HepG2 (cell line): ENCODE results near the gene CDK5RAP1. TPM values are rescaled to one million over a fixed set of nuclear protein-coding genes. Genes with fewer than 3 reads are reported as not detected.

Source experiments
- AKNA ChIP-seq: sonication (generic); formaldehyde crosslinking; IDR thresholded peaks from 2 replicates; pipeline ENCODE4 v1.4.0; 2020; ENCODE audit warnings: missing genetic modification reagents, borderline replicate concordance
- SPEN ChIP-seq: sonication (generic); formaldehyde crosslinking; IDR thresholded peaks from 2 replicates; pipeline ENCODE4 v1.5.1; 2020; ENCODE audit warnings: low read depth, mild to moderate bottlenecking, missing genetic modification reagents
- ZBTB44 ChIP-seq: sonication (generic); formaldehyde crosslinking; IDR thresholded peaks from 2 replicates; pipeline ENCODE4 v1.4.0; 2020; ENCODE audit warnings: missing genetic modification reagents
- ZNF335 ChIP-seq: sonication (generic); formaldehyde crosslinking; IDR thresholded peaks from 2 replicates; pipeline ENCODE4 v1.4.0; 2020; ENCODE audit warnings: missing genetic modification reagents
- ZNF460 ChIP-seq: sonication (generic); formaldehyde crosslinking; IDR thresholded peaks from 2 replicates; pipeline ENCODE4 v1.5.1; 2020; ENCODE audit warnings: missing genetic modification reagents, mild to moderate bottlenecking, borderline replicate concordance
- ZNF780A ChIP-seq: sonication (generic); formaldehyde crosslinking; IDR thresholded peaks from 2 replicates; pipeline ENCODE4 v1.8.0; 2022; ENCODE audit warnings: mild to moderate bottlenecking, missing genetic modification reagents, moderate library complexity
- polyA plus RNA-seq, 8 experiments: library from polyadenylated mRNA; depleted of rRNA in 3 of 8; stranded (reverse) in 7 of 8; unstranded in 1 of 8; fragments of >200 nt; fragmentation: Illumina TruSeq in 4 of 8; extraction: Trizol in 4 of 8; gene quantifications; 2 replicates each; pipeline versions ENCODE4 v1.2.1 to v1.2.3, GENCODE V29; 2011 to 2016; ENCODE audit warnings: low read depth in 4 of 8, missing spikeins in 1 of 8, mixed read lengths in 1 of 8; ENCODE audit not compliant: insufficient read depth in 1 of 8
- total RNA-seq, 5 experiments: library from RNA; depleted of rRNA; stranded (reverse); fragments of >200 nt; fragmentation: Illumina TruSeq; extraction: Trizol; gene quantifications; 2 replicates each; pipeline ENCODE4 v1.2.3, GENCODE V29; 2016; ENCODE audit warnings: low read depth in 1 of 5
- TF ChIP-seq, protein P1 (sequence below): sonication (generic); formaldehyde crosslinking; IDR thresholded peaks from 2 replicates; pipeline ENCODE4 v1.4.0; 2020; ENCODE audit warnings: low read depth, missing genetic modification reagents
- TF ChIP-seq, protein P2 (sequence below): sonication (generic); formaldehyde crosslinking; IDR thresholded peaks from 2 replicates; pipeline ENCODE4 v1.5.0; 2020; ENCODE audit warnings: missing genetic modification reagents, mild to moderate bottlenecking, borderline replicate concordance
- TF ChIP-seq, protein P3 (sequence below): sonication (generic); formaldehyde crosslinking; IDR thresholded peaks from 2 replicates; pipeline ENCODE4 v1.4.0; 2020; ENCODE audit warnings: mild to moderate bottlenecking, missing genetic modification reagents
- TF ChIP-seq, protein P4 (sequence below): sonication (generic); formaldehyde crosslinking; IDR thresholded peaks from 2 replicates; pipeline ENCODE4 v1.4.0; 2020; ENCODE audit warnings: missing genetic modification reagents
- TF ChIP-seq, protein P5 (sequence below), 2 experiments: sonication (generic) in 1 of 2; formaldehyde crosslinking in 1 of 2; IDR thresholded peaks; 2 replicates each; pipeline versions ENCODE4 v1.4.0 to v1.6.1; 2018 to 2020; ENCODE audit warnings: missing genetic modification reagents in 2 of 2, borderline replicate concordance in 1 of 2, low read depth in 1 of 2, mild to moderate bottlenecking in 1 of 2, missing biosample characterization in 1 of 2

Gene CDK5RAP1
- total and polyA plus RNA-seq, 2 of the 13 experiments (the other 11 are each of a cell fraction or from before 2014, with no cell fraction given) = 53.6 to 98.2 TPM

DNA sequence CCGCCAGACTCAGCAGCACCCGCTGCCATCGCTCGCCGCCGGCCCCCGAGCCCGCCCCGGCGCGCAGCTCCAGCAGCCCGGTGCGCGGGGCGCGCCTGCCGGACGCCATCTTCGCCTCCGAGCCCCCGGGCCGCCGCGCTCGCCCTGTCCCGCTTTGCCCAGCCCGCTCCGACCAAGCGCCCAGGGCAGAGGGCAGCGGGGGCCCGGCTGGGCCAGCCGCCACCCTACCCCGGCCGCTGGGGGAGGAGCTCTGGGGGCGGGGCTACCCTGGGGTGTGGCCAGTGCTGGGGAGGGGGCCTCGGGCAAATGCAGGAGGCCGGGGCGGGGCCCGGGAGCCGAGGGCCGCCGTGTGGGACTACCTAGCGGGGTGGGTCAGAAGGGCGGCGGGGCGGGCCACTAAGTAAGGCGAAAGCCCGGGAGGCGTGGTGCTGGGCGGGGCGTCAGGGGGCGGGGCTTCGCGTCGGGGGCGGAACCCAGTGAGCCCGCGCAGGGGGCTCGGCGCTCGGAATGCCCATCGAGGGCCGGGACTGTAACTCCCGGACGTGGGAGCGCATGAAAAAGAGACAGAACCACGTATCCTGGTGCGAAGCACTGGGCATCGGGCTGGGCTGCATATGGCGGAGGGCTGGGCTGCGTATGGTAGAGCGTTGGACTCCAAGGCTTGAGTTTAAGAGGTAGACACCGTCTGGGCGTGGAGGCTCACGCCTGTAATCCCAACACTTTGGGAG is 42.4 kb upstream of the CDK5RAP1 start, which contains the start of gene SNTA1 (continued):
- TF ChIP-seq, protein P1, sequence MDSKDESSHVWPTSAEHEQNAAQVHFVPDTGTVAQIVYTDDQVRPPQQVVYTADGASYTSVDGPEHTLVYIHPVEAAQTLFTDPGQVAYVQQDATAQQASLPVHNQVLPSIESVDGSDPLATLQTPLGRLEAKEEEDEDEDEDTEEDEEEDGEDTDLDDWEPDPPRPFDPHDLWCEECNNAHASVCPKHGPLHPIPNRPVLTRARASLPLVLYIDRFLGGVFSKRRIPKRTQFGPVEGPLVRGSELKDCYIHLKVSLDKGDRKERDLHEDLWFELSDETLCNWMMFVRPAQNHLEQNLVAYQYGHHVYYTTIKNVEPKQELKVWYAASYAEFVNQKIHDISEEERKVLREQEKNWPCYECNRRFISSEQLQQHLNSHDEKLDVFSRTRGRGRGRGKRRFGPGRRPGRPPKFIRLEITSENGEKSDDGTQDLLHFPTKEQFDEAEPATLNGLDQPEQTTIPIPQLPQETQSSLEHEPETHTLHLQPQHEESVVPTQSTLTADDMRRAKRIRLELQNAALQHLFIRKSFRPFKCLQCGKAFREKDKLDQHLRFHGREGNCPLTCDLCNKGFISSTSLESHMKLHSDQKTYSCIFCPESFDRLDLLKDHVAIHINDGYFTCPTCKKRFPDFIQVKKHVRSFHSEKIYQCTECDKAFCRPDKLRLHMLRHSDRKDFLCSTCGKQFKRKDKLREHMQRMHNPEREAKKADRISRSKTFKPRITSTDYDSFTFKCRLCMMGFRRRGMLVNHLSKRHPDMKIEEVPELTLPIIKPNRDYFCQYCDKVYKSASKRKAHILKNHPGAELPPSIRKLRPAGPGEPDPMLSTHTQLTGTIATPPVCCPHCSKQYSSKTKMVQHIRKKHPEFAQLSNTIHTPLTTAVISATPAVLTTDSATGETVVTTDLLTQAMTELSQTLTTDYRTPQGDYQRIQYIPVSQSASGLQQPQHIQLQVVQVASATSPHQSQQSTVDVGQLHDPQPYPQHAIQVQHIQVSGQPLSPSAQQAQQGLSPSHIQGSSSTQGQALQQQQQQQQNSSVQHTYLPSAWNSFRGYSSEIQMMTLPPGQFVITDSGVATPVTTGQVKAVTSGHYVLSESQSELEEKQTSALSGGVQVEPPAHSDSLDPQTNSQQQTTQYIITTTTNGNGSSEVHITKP (CRISPR knock-in tag) = no peak
- TF ChIP-seq, protein P2, sequence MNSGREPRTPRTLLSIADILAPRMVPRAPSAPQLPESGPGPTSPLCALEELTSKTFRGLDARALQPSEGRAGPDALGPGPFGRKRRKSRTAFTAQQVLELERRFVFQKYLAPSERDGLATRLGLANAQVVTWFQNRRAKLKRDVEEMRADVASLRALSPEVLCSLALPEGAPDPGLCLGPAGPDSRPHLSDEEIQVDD (CRISPR knock-in tag) = no peak; the same call in 1 of the 2 replicates
- TF ChIP-seq ZNF335 (0 out of 2 replicates have a peak, but pooled peaks have one; percentile 21), ZNF460 (CRISPR knock-in tag) (no peak), AKNA (CRISPR knock-in tag) (no peak), SPEN (CRISPR knock-in tag) (peak; percentile 19; the same call in 1 of the 2 replicates), ZNF780A (CRISPR knock-in tag) (no peak), ZBTB44 (CRISPR knock-in tag) (no peak)
- TF ChIP-seq, protein P3, sequence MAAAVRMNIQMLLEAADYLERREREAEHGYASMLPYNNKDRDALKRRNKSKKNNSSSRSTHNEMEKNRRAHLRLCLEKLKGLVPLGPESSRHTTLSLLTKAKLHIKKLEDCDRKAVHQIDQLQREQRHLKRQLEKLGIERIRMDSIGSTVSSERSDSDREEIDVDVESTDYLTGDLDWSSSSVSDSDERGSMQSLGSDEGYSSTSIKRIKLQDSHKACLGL = peak; percentile 70
- TF ChIP-seq, protein P4, sequence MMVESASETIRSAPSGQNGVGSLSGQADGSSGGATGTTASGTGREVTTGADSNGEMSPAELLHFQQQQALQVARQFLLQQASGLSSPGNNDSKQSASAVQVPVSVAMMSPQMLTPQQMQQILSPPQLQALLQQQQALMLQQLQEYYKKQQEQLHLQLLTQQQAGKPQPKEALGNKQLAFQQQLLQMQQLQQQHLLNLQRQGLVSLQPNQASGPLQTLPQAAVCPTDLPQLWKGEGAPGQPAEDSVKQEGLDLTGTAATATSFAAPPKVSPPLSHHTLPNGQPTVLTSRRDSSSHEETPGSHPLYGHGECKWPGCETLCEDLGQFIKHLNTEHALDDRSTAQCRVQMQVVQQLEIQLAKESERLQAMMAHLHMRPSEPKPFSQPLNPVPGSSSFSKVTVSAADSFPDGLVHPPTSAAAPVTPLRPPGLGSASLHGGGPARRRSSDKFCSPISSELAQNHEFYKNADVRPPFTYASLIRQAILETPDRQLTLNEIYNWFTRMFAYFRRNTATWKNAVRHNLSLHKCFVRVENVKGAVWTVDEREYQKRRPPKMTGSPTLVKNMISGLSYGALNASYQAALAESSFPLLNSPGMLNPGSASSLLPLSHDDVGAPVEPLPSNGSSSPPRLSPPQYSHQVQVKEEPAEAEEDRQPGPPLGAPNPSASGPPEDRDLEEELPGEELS (CRISPR knock-in tag) = no peak
- TF ChIP-seq, protein P5, sequence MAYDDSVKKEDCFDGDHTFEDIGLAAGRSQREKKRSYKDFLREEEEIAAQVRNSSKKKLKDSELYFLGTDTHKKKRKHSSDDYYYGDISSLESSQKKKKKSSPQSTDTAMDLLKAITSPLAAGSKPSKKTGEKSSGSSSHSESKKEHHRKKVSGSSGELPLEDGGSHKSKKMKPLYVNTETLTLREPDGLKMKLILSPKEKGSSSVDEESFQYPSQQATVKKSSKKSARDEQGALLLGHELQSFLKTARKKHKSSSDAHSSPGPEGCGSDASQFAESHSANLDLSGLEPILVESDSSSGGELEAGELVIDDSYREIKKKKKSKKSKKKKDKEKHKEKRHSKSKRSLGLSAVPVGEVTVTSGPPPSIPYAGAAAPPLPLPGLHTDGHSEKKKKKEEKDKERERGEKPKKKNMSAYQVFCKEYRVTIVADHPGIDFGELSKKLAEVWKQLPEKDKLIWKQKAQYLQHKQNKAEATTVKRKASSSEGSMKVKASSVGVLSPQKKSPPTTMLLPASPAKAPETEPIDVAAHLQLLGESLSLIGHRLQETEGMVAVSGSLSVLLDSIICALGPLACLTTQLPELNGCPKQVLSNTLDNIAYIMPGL (CRISPR knock-in tag; IDR thresholded peaks at IDR 0.05; ENCODE audit: borderline replicate concordance in 1 of 2, low read depth in 1 of 2) = peak in 1 of 2 experiments; percentile 30; a peak in 1 of 4 replicates
